UCSD-AML1 (cell line): Measurements from ENCODE around the gene PAPOLG.
"Not testable (repeated sequence)": the region's sequence is repeated elsewhere in the genome, so short reads cannot be mapped to it uniquely, and the experiment has no call there.

Source experiments
- DNase-seq: peaks from one replicate; lab custom pipeline; 2025; ENCODE audit not compliant: unreplicated experiment; lab: John Stamatoyannopoulos, UW

PAPOLG gene

DNA sequence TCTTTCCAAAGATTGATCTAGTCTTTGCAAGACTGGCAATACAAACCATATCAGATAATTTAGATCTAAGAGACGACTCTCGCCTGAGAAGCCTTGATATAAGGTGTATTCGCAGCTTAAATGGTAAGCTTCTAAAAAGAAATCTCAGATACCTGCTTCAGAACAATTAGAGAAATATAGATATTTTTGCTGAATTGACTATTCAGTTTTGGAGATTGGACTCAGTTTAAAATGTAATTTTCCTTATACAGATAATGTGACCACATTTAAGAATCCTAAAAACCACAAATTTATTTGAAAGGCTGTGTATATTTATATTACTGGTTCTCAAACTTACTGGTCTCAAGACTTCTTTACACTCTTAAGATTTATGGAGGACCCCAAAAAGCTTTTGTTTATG, 15.4 kb downstream of the PAPOLG start:
- DNase-seq: no peak

DNA sequence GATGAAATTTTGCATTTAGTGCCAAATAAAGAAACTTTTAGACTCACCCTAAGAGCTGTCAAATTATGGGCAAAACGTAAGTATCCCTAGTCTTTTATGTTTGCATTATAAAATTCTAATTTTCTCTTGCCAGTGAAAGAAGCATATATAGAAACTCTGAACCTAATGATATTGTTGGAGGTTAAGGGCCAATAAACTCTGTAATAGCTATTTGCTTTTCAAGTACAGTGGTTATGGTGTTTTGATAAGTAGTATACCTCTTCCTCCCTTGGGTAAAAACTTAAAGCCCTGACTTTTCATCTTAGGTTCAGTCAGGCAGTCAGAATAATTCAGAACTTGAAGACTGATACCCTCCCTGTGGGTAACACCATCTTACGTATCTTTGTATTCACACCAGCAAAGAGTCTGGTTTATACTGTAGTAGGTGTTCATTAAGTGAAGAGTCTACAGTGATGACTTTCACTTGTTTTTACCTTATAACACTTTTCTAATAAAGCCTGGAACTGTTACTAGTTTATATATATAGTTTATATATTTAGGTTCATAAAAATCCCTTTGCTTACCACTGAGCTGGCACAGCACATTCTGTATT, 19.1 kb downstream of the PAPOLG start:
- DNase-seq: no peak

DNA sequence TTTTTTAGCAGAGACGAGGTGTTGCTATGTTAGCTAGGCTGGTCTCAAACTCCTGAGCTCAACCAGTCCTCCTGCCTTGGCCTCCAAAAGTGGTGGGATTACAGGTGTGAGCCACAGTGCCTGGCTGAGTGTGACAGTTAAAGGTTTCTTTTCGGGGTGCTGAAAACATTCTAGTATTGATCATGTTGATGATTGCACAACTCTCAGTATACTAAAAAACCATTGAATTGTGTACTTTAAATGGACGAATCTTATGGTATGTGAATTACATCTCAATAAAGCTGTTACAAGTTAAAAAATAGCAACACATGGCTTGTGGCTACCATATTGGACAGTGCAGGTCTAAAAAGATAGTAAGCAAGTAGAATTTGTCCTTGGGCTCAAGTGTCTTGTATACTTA, 22.3 kb downstream of the PAPOLG start:
- no peak for DNase-seq

DNA sequence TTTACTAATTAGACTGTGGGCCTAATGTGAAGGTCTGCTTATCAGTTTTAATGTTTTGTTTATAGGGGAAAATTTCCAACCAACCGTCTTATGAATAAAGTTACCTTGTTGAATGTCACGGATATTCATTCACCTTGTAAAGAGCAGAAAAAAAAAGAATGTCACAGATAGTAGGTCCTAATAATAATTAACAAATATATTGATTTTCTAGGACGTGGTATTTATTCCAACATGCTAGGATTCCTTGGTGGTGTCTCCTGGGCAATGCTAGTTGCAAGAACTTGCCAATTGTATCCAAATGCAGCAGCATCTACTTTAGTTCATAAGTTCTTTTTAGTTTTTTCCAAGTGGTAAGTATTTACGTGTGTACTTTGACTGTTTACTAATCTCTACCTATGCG, 23.4 kb downstream of the PAPOLG start:
- DNase-seq: no peak

DNA sequence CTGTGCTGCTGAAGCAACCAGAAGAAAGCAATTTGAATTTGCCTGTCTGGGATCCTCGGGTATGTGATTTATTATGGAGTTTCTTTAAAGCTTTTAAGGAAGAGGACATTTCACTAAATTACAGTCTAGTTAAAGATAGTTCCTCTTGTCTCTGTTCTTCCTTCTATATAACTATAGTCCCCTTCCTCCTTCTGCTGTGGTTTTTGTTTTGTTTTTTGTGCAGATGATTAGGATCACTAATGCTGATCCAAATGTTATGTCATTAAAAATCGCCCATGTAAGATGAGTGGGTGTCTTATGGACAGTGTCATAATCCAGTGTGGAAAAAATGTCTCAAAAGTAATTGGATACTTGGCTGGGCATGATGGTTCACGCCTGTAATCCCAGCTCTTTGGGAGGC, 24.7 kb downstream of the PAPOLG start:
- DNase-seq: no peak

DNA sequence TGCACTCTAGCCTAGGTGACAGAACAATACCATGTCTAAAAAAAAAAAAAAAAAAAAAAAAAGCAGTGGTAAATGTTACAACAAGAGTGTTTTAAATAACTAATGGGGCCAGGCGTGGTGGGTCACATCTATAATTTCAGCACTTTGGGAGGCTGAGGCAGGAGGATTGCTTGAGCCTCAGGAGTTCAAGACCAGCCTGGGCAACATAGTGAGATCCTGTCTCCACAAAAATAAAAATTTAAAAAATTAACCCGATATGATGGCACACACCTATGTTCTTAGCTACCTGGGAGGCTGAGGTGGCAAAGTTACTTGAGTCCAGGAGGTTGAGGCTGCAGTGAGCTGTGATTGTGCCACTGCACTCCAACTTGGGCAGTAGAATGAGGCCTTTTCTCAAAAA, 37.1 kb downstream of the PAPOLG start:
- DNase-seq: no peak

DNA sequence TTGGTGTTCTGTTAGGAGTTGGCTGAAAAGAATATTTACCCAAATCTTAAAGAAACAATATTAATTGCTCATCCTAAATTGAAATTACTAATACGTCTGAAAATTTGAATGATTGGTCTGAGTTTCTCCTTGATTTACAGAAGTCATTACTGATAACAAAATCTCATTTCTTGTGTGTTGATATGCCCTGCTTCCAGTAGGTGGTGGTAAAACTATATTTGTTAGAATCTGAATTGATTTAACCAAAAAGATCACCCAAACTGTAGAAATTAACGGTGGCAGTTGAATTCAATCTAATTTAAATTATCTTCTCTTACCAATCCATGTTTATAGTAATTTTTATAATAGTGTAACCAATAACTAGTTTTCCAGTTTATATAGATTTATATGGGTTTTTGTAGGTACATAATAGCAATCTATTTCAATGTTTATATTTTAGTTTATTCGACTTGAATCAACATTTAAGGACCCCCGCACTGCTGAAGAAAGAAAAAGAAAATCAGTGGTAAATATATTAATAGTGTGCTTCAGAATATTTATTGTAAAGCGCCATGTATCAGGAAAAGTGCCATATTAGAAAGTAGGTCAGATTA, 38.3 kb downstream of the PAPOLG start:
- no peak for DNase-seq

DNA sequence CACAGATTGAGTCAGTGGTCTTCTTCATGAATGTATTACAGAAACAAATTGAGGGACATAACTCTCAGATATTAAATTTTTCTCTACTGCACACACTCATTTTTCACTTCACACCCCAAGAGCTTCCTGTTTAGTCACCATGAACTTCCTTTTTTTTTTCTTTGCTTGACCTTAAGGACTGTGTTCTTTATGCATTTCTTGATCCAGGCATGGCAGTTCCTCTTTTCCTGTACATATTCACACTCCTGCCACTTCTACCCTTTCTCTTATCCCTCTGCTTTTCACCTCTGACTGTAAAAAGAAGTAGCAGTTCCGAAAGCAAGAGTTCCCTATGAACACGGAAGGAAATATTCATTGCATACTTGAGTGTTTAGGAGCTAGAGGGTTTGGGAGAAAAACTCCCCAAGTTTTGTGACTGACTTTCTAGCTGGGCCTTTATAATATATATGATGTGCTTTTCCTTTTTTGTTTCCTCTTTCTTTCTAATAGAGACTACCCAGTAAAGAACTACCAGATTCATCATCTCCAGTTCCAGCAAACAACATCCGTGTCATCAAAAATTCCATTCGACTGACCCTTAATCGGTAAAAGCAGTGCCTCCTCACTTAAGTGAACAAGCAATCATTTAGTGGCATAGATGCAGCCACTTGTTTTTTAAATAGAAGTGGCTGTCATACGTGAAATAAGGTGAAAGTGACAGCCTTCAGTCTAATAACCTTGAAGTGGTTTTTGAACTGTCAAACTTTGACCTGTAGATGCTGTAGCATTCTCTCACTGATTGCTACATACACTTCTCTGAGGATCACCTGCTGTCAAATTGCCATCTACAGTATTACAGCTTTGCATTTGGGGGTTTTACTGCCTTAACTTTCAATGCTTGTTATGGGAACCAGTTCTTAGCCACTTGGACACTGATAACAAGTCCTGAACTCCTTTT, 40.8 kb downstream of the PAPOLG start:
- no peak for DNase-seq

DNA sequence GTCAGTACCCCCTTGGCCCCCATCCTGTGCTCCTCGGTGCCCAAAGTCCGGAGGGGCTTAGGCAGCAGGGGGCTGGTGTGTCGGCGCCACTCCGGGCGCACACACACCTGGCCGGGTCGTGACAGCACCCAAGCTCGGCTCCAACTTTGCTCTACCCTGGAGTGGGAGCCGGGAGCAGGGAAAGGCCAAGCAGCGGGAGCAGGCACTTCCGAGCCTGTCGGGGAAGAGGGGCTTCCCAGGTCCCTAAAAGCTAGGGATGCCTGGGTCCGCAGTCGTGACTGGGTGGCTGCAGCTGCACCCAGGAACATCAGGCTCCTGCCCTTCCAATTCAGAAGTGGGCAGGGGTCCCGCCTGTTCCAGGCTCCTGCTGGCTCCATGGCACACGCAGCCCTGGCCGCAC, 48.4 kb downstream of the PAPOLG start:
- DNase-seq: no peak

DNA sequence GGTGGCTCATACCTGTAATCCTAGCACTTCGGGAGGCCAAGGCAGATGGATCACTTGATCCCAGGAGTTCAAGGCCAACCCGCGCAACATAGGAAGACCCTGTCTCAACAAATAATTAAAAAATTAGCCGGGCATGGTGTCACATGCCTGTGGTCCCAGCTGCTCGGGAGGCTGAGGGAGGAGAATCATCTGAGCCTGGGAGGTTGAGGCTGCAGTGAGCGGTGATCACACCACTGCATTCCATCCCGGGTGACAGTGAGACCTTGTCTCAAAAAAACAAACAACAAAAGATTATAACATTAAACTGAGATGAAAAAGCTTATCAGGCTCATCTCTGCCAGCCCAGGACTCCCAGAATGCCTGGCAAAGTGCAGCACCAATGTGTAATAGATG, 50.5 kb downstream of the PAPOLG start:
- DNase-seq: no peak

DNA sequence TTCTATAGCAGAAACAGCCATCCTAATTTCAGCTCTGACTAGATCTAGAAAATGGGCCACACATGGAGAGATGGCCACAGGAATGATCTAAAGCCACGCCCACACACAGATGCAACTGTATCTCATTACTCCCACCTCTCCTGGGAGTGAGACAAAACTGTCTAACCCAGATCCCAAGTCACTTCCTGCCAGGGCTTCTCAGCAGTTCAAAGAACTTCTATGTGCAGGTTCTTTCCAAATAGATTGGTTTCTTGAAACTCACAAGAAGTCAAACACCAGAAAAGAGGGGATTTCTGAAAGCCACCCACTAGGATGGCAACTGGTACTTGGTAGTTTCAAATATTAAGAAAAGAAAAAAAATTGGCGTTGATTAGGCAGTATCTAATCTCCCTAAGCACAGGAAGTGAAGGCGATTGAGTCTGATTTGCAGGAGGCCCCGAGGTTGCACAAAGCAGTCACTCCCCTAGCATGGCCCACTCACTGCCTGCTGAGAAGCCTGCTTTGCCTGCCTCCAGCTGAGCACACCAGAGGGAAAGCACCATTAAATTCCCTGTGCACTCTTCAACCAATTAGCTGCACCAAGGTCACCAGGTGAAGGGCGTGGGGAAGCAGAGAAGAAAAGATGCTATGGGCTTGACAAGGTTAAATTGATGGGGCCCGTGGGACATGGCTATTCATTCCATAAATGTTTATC, 51.1 kb downstream of the PAPOLG start:
- peak; percentile 24 for DNase-seq

DNA sequence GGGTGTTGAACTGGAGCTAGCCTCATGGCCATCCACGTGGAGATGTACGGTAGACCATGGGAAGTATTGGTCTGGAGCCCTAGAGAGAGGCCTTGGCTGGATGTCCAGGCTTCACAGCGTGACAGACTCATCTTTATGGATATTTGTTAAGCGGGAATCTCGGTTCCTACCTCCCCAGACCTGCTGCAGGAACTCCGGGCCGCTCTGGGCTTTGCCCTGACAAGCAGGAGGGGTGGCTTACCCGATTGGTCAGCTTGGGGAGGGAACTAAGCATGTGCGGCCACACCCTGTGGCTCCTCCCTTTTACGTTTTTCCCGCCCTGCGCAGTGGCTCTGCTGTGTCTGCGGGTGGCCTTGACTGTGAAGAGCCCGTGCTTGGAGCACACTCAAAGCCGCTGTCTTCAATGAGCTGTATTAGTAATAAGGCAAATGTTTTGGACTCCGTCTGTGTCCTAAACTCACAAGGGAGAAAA, 52.3 kb downstream of the PAPOLG start:
- no peak for DNase-seq

DNA sequence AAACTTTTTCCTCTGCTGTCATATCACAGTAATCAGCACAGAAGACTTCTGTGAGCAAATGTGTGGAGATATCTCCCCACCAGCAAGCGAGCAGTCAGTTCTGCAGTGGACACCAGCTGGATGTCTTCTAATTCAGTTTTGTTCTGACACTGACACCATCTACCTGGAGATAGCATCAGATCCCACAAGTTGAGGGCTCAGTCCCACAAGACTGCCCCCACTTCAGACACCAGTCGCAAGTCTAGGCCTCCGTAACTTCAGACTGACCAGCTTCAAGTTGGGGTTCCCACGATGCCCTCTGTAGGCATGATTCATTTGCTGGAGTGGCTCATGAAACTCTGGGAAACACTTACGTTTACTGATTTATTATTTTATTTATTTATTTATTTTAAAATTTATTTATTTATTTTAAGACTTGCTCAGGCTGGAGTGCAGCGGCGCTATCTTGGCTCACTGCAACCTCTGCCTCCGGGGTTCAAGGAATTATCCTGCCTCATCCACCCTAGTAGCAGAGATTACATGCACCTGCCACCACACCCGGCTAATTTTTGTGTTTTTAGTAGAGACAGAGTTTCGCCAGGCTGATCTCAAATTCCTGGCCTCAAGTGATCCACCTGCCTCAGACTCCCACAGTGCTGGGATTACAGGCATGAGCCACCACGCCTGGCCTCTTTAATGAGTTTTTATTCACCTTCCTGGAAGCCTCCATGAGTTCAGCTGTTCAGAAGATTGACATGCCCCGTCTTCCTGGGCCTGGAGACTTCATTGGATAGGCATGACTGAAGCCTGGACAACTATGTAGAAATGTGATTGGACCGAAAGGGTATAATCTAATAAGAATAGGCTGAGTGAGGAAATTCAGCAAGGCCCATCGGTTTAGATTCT, 55.7 kb downstream of the PAPOLG start:
- no peak for DNase-seq

DNA sequence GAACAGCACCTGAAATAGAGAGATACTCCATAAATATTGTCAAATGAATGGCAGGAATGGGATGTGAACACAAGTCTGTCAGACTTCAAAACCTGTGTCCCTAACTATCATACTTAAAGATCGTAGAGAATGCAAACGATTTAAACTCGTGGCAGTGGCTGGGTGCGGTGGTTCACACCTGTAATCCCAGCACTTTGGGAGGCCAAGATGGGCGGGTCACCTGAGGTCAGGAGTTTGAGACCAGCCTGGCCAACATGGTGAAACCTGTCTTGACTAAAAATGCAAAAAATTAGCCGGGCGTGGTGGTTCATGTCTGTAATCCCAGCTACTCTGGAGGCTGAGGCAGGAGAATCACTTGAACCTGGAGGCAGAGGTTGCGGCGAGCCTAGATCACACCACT, 61.1 kb downstream of the PAPOLG start:
- DNase-seq: not testable (repeated sequence)

DNA sequence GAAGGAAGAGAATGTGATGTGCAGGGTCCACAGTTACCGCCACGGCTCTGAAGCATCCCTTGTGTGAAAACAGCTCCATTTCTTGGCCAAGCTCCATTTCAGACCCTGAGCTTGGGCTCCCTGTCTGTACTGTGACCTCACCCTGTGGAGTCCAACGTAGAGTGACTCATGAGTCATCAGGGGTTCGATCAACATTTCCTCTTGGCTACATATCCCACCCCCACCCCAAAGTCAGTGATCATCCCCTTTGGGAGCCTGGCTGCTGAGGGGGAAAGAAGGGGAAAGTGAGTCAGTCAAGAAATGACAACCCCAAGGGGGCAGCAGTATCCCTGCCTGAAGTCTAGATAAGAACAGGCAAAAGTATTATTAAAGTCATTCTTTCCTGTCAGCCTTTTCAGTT, 62.2 kb downstream of the PAPOLG start:
- peak; percentile 17 for DNase-seq

DNA sequence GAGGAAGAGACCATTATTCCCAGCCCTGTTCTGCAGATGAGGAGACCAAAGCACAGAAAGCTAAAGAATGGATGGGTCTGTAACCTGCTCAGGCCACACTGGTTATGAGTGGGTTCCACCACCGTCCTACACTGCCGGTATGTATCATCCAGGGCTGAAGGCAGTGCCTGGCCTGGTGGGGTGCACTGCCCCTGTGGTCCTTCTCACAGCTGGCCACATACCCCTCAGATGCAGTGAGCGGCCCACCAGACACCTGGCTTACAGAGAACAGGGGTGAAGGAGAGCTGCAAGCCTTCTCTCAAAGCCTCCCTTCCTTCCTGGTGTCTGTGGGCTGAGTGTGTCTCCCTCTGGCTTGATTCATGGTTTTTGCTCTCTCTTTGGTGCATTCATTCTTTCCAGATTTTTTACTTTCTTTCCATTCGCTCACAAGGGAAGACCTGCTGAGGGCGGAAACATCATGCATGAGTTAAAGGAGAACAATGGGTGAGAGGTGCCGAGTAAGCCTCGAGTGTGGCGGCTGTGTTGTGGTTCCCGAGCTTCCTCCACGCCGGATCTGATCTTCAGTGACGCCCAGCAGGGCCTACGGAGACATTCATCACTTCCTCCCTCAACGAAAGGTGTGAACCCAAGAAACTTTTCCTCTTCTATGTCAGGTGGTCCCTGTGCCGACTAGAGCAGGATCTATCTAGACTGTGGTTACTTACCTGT, 63.2 kb downstream of the PAPOLG start:
- peak; percentile 38 for DNase-seq

DNA sequence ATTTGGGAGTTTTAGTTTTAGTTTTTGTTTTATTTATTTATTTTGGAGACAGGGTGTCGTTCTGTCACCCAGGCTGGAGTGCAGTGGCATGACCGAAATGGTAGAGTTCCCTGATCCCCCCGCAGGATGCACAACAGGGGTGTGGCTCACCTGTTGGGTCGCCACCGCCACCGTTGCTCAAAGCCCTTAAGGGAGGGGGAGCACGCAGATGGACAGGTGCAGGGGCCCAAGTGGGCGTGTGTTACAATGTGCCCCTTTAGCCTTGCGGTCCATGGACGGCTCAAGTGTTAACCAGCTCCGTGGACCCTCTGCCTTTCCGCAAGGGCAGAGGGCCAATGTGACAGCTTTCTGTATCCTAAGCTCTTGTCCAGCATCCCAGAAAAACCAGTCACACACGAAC, 63.9 kb downstream of the PAPOLG start:
- DNase-seq: no peak

DNA sequence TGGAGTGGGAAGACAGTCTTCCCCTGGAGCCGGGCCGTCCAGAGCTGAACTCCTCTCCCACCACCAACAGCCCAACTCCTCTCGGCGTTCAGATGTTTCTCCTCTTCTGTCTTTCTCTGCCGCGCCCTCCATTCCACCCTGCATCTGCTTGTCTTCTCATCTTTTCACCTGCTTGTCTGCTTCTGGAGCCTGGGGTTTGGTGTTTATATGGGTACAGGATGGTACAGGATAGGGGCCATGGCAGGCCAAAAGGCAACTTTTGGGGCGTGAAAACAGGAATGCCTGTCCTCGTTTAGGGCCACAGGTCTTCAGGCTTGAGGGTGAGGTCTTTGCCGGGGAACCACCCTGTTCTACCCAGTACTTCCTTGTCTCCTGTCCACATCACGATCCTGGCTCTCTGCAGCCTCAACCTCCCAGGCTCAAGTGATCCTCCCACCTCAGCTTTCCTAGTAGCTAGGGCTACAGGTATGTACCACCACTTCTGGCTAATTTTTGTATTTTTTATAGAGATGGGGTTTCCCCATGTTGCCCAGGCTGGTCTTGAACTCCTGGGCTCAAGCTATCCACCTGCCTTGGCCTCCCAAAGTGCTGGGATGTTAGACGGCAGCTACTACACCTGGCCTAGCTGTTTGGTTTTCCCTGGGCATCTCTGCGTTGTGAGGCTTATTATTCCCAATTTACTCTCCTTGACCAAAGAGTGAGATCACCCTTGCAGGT, 64.5 kb downstream of the PAPOLG start:
- no peak for DNase-seq

DNA sequence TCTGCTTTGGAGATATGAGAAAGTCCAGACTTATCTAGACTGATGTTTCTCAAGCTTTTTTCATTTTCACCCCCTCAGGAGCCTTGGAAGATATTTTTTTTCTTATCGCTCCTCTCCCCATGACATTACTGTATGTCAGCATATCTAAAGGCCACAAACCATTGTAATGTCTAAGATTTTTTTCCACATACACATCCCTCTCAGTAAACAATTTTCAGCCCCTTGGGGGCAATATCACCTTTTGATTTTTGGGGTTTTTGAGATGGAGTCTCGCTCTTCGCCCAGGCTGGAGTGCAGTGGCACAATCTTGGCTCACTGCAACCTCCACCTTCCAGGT, 65.0 kb downstream of the PAPOLG start:
- no peak for DNase-seq
